MCF 10A (cell line): ENCODE data around the gene ABHD15. TPM values are rescaled to one million over a fixed set of nuclear protein-coding genes. Genes with fewer than 3 reads are reported as not detected.
A peak's percentile ranks its signal among the peaks of the same experiment; 100 is the strongest.

Experiments used
- BruUV-seq: library from RNA; stranded (reverse); fragments of 400-500 nt; replicated peaks from 2 replicates; lab custom pipeline; 2021; lab: Mats Ljungman, UMichigan
- CTCF ChIA-PET: fragments of 300-600 bp; sonication (Branson Sonifier 250); formaldehyde crosslinking; extraction: SDS; loops from one replicate; lab custom pipeline; 2021; ENCODE audit warnings: antibody characterized with exemption, inconsistent platforms; lab: Yijun Ruan, JAX
- POLR2A ChIA-PET: fragments of 300-600, 350-650 bp; sonication (Branson Sonifier 250); formaldehyde crosslinking; extraction: SDS; loops from one replicate; lab custom pipeline; 2020; ENCODE audit warnings: antibody characterized with exemption, inconsistent platforms; lab: Yijun Ruan, JAX
- DNase-seq: peaks from one replicate; pipeline ENCODE4 v3.0.0-alpha.2; 2018; ENCODE audit not compliant: unreplicated experiment
- H3K27ac Mint-ChIP-seq: one replicate; pipeline ENCODE4 v1.8.0; 2022; ENCODE audit warnings: mild to moderate bottlenecking, low read depth, mixed read lengths; ENCODE audit not compliant: unreplicated experiment
- H3K27me3 Mint-ChIP-seq: one replicate; pipeline ENCODE4 v1.8.0; 2022; ENCODE audit warnings: mixed read lengths; ENCODE audit not compliant: insufficient read depth, unreplicated experiment
- H3K36me3 Mint-ChIP-seq: one replicate; pipeline ENCODE4 v1.8.0; 2022; ENCODE audit warnings: mild to moderate bottlenecking, moderate library complexity, mixed read lengths; ENCODE audit not compliant: insufficient read depth, unreplicated experiment
- H3K4me1 Mint-ChIP-seq: one replicate; pipeline ENCODE4 v1.8.0; 2022; ENCODE audit warnings: mixed read lengths; ENCODE audit not compliant: insufficient read depth, unreplicated experiment
- H3K4me3 Mint-ChIP-seq: one replicate; pipeline ENCODE4 v1.8.0; 2022; ENCODE audit warnings: mild to moderate bottlenecking, moderate library complexity, mixed read lengths; ENCODE audit not compliant: unreplicated experiment
- H3K9me3 Mint-ChIP-seq: one replicate; pipeline ENCODE4 v1.8.0; 2022; ENCODE audit warnings: mixed read lengths; ENCODE audit not compliant: unreplicated experiment
- intact Hi-C: fragments of 100-400 bp; cut with micrococcal nuclease; formaldehyde crosslinking; loops from 2 replicates; pipeline ENCODE4 v1.14.1; 2022
- total RNA-seq: library from RNA; stranded (reverse); gene quantifications from 2 replicates; pipeline ENCODE4 v1.2.3, GENCODE V29; 2022
- TF ChIP-seq, protein P1 (sequence below): fragments of 200-600 bp; IDR thresholded peaks from one replicate; pipeline ENCODE4 v1.8.0; 2022; ENCODE audit warnings: antibody characterized with exemption, mild to moderate bottlenecking; ENCODE audit not compliant: unreplicated experiment

Gene ABHD15
- total RNA-seq, 1 experiment from 2014 or later = 2.8 TPM

DNA sequence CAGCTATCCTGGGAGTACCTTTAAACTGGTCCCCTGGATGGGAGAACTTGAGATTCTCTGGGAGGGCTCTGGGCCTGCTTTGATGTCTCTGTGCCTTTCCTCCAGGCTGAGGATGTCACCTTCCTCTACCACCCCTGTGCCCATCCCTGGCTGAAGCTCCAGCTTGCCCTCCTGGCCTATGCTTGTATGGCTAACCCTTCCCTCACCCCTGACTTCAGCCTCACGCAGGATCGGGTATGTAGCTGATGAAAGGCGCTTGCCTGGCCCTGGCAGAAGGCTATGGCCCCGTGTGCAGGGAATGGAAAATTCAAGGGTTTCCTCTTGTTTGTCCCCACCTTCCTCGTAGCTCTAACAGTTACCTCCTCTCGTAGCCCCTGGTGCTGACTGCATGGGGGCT lies 4.6 kb upstream of the ABHD15 start:
- TF ChIP-seq, protein P1, sequence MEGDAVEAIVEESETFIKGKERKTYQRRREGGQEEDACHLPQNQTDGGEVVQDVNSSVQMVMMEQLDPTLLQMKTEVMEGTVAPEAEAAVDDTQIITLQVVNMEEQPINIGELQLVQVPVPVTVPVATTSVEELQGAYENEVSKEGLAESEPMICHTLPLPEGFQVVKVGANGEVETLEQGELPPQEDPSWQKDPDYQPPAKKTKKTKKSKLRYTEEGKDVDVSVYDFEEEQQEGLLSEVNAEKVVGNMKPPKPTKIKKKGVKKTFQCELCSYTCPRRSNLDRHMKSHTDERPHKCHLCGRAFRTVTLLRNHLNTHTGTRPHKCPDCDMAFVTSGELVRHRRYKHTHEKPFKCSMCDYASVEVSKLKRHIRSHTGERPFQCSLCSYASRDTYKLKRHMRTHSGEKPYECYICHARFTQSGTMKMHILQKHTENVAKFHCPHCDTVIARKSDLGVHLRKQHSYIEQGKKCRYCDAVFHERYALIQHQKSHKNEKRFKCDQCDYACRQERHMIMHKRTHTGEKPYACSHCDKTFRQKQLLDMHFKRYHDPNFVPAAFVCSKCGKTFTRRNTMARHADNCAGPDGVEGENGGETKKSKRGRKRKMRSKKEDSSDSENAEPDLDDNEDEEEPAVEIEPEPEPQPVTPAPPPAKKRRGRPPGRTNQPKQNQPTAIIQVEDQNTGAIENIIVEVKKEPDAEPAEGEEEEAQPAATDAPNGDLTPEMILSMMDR = no peak
- CTCF ChIA-PET = interaction anchor here (0.5 to 9.2 kb wide), 4 partner anchors 10 to 202 kb away, joined by 3 to 57 read pairs (median 26); partner anchors contain the start of gene ANKRD13B
- no peak overlapping the region for H3K27ac Mint-ChIP-seq
- peaks cover 17% of the 10 kb centered on the region for H3K36me3 Mint-ChIP-seq
- POLR2A ChIA-PET = interaction anchor here (0.8 to 5.8 kb wide), 3 partner anchors 9 to 21 kb away, joined by 3 to 43 read pairs (median 3); partner anchors contain the start of gene ANKRD13B
- no peaks in the 10 kb centered on the region for H3K27me3 Mint-ChIP-seq
- intact Hi-C loops = no loop called here
- H3K9me3 Mint-ChIP-seq = no peaks in the 10 kb centered on the region
- H3K4me1 Mint-ChIP-seq = peaks cover 14% of the 10 kb centered on the region
- no peak for DNase-seq
- BruUV-seq = no TSS peak
- H3K4me3 Mint-ChIP-seq = no peak overlapping the region

DNA sequence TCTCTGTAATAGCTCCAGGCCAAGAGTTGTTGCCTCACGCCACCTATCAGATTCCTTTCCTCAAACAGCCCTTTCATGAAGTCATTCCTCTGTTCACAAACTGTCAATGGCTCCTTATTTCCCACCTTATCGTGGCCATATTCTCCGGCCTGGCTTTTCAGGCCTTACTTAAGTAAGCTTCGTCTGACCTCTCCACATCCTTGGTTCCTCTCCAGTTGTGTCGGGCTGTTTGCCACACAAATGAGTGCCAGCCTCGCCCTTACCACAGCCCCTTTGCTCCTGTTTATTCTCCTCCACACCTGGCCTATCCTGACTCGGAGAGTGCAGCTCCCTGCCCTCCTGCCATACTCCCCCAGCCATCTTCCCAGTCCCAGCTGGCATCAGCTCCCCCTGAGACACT lies 3.7 kb upstream of the ABHD15 start:
- no TSS peak for BruUV-seq

DNA sequence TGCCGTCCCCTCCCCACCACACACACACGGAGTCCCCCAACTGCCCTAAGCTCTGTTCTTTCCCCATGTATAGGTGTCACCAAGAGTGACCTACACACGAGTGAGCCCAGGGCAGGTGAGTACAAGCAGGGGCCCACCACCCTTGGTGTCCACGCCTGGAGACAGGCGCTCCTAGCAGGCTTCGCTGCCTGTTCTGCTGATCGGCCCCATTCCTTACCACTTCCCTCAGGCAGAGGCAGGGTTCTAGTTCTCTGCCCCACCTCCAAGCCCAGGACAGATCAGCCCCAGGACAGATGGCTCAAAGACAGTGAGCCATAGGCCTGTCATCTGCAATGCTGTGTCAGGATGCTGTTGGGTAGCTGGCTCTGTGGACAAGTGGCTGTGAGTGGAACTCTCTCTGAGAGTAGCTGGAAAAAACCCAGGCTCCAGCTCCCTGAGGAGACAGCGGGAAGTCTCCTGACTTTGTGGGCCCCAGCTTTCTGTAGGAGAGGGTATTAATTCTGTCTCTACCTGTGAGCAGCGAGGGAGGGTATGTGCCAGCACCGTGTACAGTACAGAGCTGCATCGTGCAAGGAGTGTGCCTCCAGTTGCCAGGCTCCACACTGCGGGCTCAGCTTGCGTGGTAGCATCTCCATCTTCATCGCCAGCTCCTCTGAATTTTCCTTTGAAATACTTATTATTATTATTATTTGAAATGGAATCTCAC lies 2.6 kb upstream of the ABHD15 start:
- TSS peak; percentile 26 for BruUV-seq
- Mint-ChIP-seq H3K27me3 (no peaks in the 10 kb centered on the region), H3K4me3 (peak overlapping the region; percentile 80), H3K4me1 (peaks cover 14% of the 10 kb centered on the region), H3K36me3 (peaks cover 17% of the 10 kb centered on the region), H3K27ac (peak overlapping the region; percentile 78), H3K9me3 (no peaks in the 10 kb centered on the region)
- TF ChIP-seq, protein P1 = no peak
- CTCF ChIA-PET = interaction anchor here (0.9 to 9.2 kb wide), 7 partner anchors 12 to 210 kb away, joined by 4 to 57 read pairs (median 7); partner anchors contain the start of gene ANKRD13B
- intact Hi-C loops = loop anchor here (2.0 kb wide), 1 partner anchor 21 kb away; no protein-coding TSS in a partner anchor
- POLR2A ChIA-PET = interaction anchor here (0.7 to 5.8 kb wide), 13 partner anchors 10 to 362 kb away, joined by 3 to 43 read pairs (median 7); partner anchors contain the start of genes ANKRD13B, NUFIP2 and SSH2
- DNase-seq = no peak

More for the DNA sequence above, 3.7 kb upstream of the ABHD15 start:
- ChIA-PET POLR2A (interaction anchor here (1.4 to 5.8 kb wide), 5 partner anchors 9 to 360 kb away, joined by 3 to 43 read pairs (median 15); partner anchors contain the start of genes ANKRD13B and SSH2), CTCF (interaction anchor here (1.4 to 9.2 kb wide), 5 partner anchors 11 to 209 kb away, joined by 6 to 57 read pairs (median 8); partner anchors contain the start of gene ANKRD13B)
- H3K4me3 Mint-ChIP-seq = peak overlapping the region; percentile 38
- no peak overlapping the region for H3K27ac Mint-ChIP-seq
- DNase-seq = no peak
- H3K4me1 Mint-ChIP-seq = peaks cover 14% of the 10 kb centered on the region
- intact Hi-C loops = no loop called here
- peaks cover 17% of the 10 kb centered on the region for H3K36me3 Mint-ChIP-seq
- no peaks in the 10 kb centered on the region for H3K9me3 Mint-ChIP-seq
- H3K27me3 Mint-ChIP-seq = no peaks in the 10 kb centered on the region
- TF ChIP-seq, protein P1 = no peak
